CD4-positive, alpha-beta T cell (primary cell): ENCODE measurements around the gene ZBTB22. TPM values are rescaled to one million over a fixed set of nuclear protein-coding genes. Genes with fewer than 3 reads are reported as not detected.

ENCODE experiments used
- ATAC-seq: fragments of 200-7000 bp; cut with Tn5 transposase; one replicate; pipeline ENCODE4 v1.10.0; 2022; ENCODE audit warnings: mild to moderate bottlenecking; ENCODE audit not compliant: poor library complexity
- CTCF ChIA-PET: fragments of 350-600 bp; sonication (Branson Sonifier 250); formaldehyde crosslinking; loops from one replicate; lab custom pipeline; 2021; ENCODE audit warnings: antibody characterized with exemption, inconsistent platforms; lab: Charles Lee
- POLR2A ChIA-PET: fragments of 350-600 bp; sonication (Branson Sonifier 250); formaldehyde crosslinking; loops from one replicate; lab custom pipeline; 2021; ENCODE audit warnings: antibody characterized with exemption, inconsistent platforms; lab: Charles Lee
- DNase-seq, 14 experiments: peaks; one replicate each; pipeline ENCODE4 v3.0.0-alpha.2; 2013 to 2020; ENCODE audit warnings: mixed read lengths in 2 of 14
- H3K27ac ChIP-seq, 2 donors: one replicate each; pipeline versions ENCODE4 v1.5.1 to v1.7.0; 2013; ENCODE audit warnings: low read length in 2 of 2, low read depth in 1 of 2, mild to moderate bottlenecking in 1 of 2
- H3K27me3 ChIP-seq, 2 experiments: 1 replicate in 1 of 2; 2 replicates in 1 of 2; pipeline versions ENCODE4 v1.6.1 to v1.7.0; 2013; ENCODE audit warnings: low read length in 2 of 2, control low read depth in 1 of 2, mild to moderate bottlenecking in 1 of 2, moderate library complexity in 1 of 2; ENCODE audit not compliant: insufficient read depth in 2 of 2, control insufficient read depth in 1 of 2
- H3K36me3 ChIP-seq: one replicate; pipeline ENCODE4 v1.6.1; 2013; ENCODE audit warnings: low read length, control low read depth; ENCODE audit not compliant: insufficient read depth
- H3K4me1 ChIP-seq: one replicate; pipeline ENCODE4 v1.6.1; 2013; ENCODE audit warnings: low read length, control low read depth; ENCODE audit not compliant: insufficient read depth
- H3K4me3 ChIP-seq: one replicate; pipeline ENCODE4 v1.5.1; 2013; ENCODE audit warnings: mild to moderate bottlenecking, low read length, moderate library complexity
- H3K9me3 ChIP-seq, 2 experiments: 1 replicate in 1 of 2; 2 replicates in 1 of 2; pipeline versions ENCODE4 v1.6.1 to v1.7.0; 2013; ENCODE audit warnings: low read length in 2 of 2, mild to moderate bottlenecking in 2 of 2, control low read depth in 1 of 2, moderate library complexity in 1 of 2; ENCODE audit not compliant: control insufficient read depth in 1 of 2, insufficient read depth in 1 of 2
- H3K27ac Mint-ChIP-seq: one replicate; pipeline ENCODE4 v1.8.0; 2020; ENCODE audit warnings: mixed read lengths
- H3K27me3 Mint-ChIP-seq: one replicate; pipeline ENCODE4 v1.8.0; 2021; ENCODE audit warnings: mixed read lengths
- H3K36me3 Mint-ChIP-seq: one replicate; pipeline ENCODE4 v1.8.0; 2021; ENCODE audit warnings: low read depth, mixed read lengths
- H3K4me1 Mint-ChIP-seq: one replicate; pipeline ENCODE4 v1.8.0; 2021; ENCODE audit warnings: low read depth, mixed read lengths
- H3K4me3 Mint-ChIP-seq: one replicate; pipeline ENCODE4 v1.8.0; 2020; ENCODE audit warnings: mild to moderate bottlenecking, mixed read lengths
- H3K9me3 Mint-ChIP-seq: one replicate; pipeline ENCODE4 v1.8.0; 2020; ENCODE audit warnings: mixed read lengths
- CTCF ChIP-seq: fragments of 200-600 bp; IDR thresholded peaks from one replicate; pipeline ENCODE4 v1.8.0; 2022; ENCODE audit warnings: antibody characterized with exemption, mild to moderate bottlenecking
- intact Hi-C, 2 experiments: fragments of 100-400 bp; cut with DNase I in 1 of 2; cut with micrococcal nuclease in 1 of 2; formaldehyde crosslinking; loops; one replicate each; pipeline versions ENCODE4 v1.15.1 to v1.9.0; 2023 to 2025; cut with DNase I, micrococcal nuclease
- total RNA-seq, 174 experiments: library from RNA in 2 of 174; stranded (reverse) in 2 of 174; gene quantifications; one replicate each; pipeline ENCODE4 v1.2.3 and lab custom pipeline; 2021 to 2026

Gene ZBTB22
- total RNA-seq, 2 experiments from 2014 or later = 11.6 to 13.6 TPM

- DNase-seq = no peak
- H3K4me3 Mint-ChIP-seq = no peak overlapping the region
- ChIA-PET POLR2A (no interaction called here), CTCF (interaction anchor here (1.5 kb wide), 1 partner anchor 9 kb away, joined by 3 read pairs; no protein-coding TSS in a partner anchor)
- Histone ChIP-seq H3K36me3 (no peaks in the 10 kb centered on the region), H3K4me1 (peaks cover 10% of the 10 kb centered on the region), H3K27ac (no peak overlapping the region), H3K27me3 (no peaks in the 10 kb centered on the region), H3K4me3 (no peak overlapping the region), H3K9me3 (no peaks in the 10 kb centered on the region)
- H3K27me3 Mint-ChIP-seq = no peaks in the 10 kb centered on the region
- H3K36me3 Mint-ChIP-seq = no peaks in the 10 kb centered on the region
- TF ChIP-seq CTCF = no peak
- intact Hi-C loops = no loop called here
- H3K27ac Mint-ChIP-seq = no peak overlapping the region
- peaks cover 13% of the 10 kb centered on the region for H3K4me1 Mint-ChIP-seq
- no peak for ATAC-seq
- H3K9me3 Mint-ChIP-seq = no peaks in the 10 kb centered on the region
Observed at GRCh38 chr6:33336495-33336894, 19.0 kb upstream of the ZBTB22 start.

- no peak overlapping the region for H3K27ac Mint-ChIP-seq
- H3K9me3 Mint-ChIP-seq = no peaks in the 10 kb centered on the region
- H3K27me3 Mint-ChIP-seq = no peaks in the 10 kb centered on the region
- peaks cover 13% of the 10 kb centered on the region for H3K4me1 Mint-ChIP-seq
- no peak overlapping the region for H3K4me3 Mint-ChIP-seq
- Histone ChIP-seq H3K4me3 (no peak overlapping the region), H3K9me3 (no peaks in the 10 kb centered on the region), H3K27me3 (no peaks in the 10 kb centered on the region), H3K36me3 (no peaks in the 10 kb centered on the region), H3K27ac (no peak overlapping the region), H3K4me1 (peaks cover 7% of the 10 kb centered on the region)
- intact Hi-C loops = no loop called here
- ChIA-PET POLR2A (interaction anchor here (0.7 kb wide), 1 partner anchor 18 kb away, joined by 4 read pairs; no protein-coding TSS in a partner anchor), CTCF (interaction anchor here (1.5 kb wide), 1 partner anchor 9 kb away, joined by 3 read pairs; no protein-coding TSS in a partner anchor)
- no peak for DNase-seq
- no peaks in the 10 kb centered on the region for H3K36me3 Mint-ChIP-seq
- ATAC-seq = no peak
- no peak for TF ChIP-seq CTCF
Observed at GRCh38 chr6:33335916-33336315, 18.4 kb upstream of the ZBTB22 start.

GRCh38 chr6:33333666-33334065 is 16.1 kb upstream of the ZBTB22 start:
- POLR2A ChIA-PET = interaction anchor here (1.4 kb wide), 1 partner anchor 16 kb away, joined by 3 read pairs; the partner anchor contains the start of gene ZBTB22
- DNase-seq = no peak
- no peaks in the 10 kb centered on the region for H3K9me3 Mint-ChIP-seq
- TF ChIP-seq CTCF = no peak
- H3K4me1 Mint-ChIP-seq = peaks cover 5% of the 10 kb centered on the region
- H3K36me3 Mint-ChIP-seq = no peaks in the 10 kb centered on the region
- no peak overlapping the region for H3K4me3 Mint-ChIP-seq
- CTCF ChIA-PET = no interaction called here
- intact Hi-C loops = no loop called here
- H3K27ac ChIP-seq = no peak overlapping the region
- H3K9me3 ChIP-seq = no peaks in the 10 kb centered on the region
- no peaks in the 10 kb centered on the region for H3K27me3 ChIP-seq
- H3K4me1 ChIP-seq = peaks cover 7% of the 10 kb centered on the region
- H3K27ac Mint-ChIP-seq = no peak overlapping the region
- H3K36me3 ChIP-seq = no peaks in the 10 kb centered on the region
- H3K27me3 Mint-ChIP-seq = no peaks in the 10 kb centered on the region
- no peak overlapping the region for H3K4me3 ChIP-seq
- no peak for ATAC-seq
